DMS53 treated with DMSO at 0.1 percent for 48 hours (cell line): Measurements from ENCODE around the gene KCNB1.

Source experiments
- DNase-seq: peaks from one replicate; lab custom pipeline; 2025; ENCODE audit not compliant: unreplicated experiment; lab: John Stamatoyannopoulos, UW

The KCNB1 gene

DNA sequence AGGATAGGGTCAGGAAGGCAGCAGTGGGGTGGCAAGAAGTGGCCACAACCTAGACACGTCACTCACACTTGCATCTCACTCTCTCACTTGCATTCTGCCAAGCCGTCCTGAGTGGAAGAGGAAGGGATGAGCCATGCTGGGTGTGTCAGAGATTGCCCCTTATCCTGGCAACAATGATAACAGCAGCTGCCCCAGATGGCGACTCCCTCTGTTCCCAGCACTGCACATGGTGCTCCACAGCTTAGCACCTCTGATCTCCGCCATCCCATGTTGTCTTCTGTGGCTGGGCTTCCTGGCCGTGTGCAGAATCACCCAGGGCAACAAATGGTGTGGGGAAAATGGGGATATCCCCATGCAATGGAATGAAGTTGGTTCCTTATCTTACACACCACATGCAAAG lies 11.1 kb downstream of the KCNB1 start:
- no peak for DNase-seq

DNA sequence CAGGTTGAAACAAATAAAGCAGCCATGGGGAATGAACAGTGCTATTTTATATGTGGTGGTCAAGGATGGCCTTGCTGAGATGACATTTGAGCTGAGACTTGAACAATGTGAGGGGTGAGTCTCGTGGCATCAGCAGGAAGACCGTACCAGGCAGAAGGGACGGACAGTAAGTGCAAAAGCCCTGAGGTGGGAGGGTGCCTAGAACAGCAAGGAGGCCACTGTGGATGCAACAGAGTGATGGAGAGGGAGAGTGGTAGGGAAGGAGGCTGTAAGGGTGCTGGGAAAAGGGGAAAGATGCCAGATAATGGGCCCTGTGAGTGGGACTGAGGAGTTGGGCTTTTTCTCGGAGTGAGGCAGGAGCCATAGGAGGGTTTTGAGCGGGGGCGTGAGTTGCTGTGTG lies 11.5 kb downstream of the KCNB1 start:
- DNase-seq: no peak

DNA sequence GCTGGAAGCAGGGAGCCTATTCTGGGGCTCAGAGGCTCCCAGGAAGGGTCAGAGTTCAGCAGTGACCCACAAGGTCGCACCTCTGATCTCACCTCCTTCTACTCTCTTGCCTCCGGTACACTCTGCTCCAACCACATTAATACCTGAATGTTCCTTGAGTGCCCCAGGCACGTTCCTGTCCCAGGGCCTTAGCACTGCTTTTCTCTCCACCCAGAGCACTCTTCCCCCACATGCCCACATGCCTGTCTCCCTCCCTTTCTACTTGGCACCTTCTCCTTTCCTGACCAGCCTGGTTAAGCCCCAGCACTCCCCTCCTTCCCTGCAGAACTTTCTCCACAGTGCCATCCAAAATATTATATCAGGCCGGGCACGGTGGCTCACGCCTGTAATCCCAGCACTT lies 13.4 kb downstream of the KCNB1 start:
- no peak for DNase-seq

DNA sequence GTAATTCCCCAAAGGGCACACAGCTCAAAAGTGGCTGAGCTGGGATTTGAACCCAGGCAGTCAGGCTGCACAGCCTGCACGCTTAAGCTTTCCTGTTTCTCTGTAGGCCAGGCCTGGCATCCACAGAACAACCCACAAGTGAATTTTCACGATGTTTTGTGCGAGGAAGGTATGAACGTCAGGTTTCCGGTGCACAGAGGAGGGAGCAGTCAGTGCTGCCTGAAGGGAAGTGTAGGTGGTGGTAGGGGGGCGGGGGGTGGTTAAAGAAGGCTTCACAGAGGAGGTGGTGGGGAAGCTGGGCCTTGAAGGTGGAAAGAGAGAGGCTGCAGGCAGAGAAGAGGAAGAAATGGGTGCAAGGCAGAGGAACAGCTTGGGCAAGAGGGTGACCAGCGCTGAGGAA lies 14.1 kb downstream of the KCNB1 start:
- no peak for DNase-seq

DNA sequence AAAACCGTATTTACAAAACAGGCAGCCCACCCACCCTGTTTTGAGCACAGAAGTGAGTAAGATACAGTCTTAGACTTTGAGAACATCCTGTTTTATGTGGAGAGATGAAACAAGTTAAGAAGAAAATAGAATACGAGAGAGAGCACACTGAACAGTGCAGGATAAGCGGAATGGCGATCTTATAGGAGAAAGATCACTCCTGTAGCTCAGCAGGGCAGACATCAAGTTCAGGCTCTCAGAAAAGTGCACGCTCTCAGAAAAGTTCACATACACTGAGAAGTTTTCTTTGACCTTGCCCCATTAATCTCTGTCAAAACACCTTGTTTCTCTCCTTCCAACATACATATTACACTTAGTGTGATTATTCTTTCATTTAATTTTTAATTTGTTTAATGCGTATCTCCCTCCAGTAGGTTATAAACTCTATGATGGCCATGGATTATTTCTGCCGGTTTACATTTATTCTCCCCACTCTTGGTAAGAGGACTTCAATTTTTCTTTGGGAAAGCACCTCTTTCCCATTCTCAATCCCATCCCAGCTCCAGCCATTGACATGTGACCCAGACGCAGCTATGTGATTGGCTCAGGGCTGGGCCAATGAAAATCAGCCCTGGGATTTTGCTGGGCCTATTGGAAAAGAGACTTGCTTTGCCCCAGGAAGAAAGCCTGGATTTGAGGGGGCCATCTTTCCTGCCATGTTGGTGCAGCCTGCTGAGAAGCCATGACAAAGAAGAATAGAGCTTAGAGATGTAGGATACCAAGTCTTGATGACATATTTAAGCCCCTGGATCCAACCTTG lies 16.2 kb downstream of the KCNB1 start:
- DNase-seq: no peak

DNA sequence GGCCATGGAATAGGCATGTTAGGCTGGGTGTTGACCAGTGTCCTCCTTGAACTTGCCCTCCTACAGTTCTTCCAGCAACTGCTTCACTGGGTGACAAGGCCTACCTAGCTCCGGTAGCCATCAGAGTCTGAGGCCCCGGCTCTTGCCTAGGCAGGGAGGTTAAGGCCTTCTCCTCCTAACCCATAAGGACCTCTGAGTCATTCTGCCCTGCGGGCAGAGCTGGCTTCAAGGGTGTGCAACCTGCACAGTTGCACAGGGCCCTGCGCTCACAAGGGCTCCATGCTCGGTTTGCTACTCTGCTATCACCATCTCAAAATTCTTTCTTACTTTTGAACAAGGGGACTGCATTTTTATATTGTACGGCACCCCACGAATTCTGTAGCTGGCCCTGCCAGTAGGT lies 17.9 kb downstream of the KCNB1 start:
- DNase-seq: no peak

DNA sequence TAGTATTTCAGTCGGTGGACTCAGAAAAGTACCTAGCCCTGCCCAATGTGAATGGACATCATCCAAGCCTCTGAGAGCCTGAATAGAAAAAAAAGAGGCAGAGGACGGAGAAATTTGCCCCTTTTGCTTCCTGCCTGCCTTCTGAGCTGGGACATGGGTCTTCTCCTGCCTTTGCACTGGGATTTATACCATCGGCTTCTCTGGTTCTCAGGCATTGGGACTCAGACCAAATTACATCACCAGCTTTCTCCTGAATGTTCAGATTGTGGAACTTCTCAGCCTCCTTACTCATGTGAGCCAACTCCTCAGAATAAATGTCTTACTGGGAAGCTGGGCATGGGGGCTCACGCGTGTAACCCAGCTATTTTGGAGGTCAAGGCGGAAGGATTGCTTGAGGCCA lies 19.8 kb downstream of the KCNB1 start:
- no peak for DNase-seq

DNA sequence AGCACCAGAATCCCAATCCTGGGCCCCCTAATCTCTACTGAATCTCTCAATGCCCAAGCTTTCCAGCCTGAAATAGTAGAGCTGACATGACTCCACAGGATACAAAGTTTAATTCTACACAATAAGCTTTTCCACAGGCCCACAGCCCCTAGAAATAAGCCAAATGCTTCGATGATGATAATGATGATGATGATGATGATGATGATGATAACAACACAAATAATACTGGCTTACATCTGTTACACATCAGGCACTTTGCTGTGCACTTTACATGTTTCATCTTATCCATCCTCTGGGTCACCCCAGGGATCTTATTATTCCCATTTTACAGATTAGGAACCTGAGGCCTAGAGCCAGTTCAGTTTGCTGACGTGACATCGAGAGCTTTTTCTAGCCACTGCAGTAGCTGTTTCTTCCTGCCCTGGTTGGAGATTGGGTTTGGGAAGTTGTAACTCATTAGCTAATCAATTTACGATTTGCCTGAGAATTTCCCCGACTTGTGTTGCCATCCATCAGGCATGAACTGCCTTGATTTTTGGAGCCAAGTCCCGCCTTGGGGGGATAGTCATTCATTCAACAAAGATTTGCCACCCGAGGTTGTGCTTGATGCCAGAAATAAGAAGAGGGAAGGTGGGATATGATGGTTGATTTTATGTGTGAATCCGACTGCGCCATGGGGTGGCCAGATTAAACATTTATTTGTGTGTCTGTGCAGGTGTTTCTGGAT lies 20.4 kb downstream of the KCNB1 start:
- no peak for DNase-seq

DNA sequence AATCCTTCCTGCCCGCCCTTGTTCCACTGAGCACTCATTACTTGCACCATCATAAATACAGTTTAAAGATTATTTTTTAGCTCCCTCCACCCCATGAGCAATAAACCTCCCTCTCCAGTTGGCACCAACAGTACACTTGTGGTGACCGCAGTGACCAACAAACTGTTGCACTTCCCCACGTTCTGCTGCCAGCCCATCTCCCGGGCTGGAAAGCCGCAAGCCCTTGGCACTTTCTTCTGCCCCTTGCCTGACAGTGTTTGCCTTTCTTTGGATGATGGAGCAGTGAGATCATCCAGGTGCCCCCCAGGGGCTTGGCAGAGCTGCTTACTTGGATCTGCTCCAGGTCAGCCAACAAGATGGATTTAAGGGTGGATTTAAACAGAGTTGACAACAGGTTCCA lies 21.6 kb downstream of the KCNB1 start:
- no peak for DNase-seq

DNA sequence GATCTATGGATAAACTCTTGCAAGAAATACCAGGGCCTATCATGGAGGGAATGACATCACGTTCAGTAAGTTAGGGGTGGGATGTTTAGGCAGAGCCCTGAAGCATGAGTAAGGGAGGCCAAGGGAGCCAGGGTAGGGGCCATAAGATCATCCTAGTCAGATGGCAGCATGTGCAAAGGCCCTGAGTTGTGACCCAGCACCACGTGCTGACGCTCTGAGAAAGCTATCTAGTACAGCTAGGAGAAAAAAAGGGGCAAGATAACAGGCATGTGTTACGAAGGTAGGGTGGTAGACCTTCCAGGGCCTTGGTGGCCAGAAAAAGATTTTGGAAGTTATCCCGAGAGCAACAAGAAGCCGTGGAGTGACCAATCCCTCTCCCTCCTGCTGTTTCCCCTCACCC lies 22.3 kb downstream of the KCNB1 start:
- no peak for DNase-seq

DNA sequence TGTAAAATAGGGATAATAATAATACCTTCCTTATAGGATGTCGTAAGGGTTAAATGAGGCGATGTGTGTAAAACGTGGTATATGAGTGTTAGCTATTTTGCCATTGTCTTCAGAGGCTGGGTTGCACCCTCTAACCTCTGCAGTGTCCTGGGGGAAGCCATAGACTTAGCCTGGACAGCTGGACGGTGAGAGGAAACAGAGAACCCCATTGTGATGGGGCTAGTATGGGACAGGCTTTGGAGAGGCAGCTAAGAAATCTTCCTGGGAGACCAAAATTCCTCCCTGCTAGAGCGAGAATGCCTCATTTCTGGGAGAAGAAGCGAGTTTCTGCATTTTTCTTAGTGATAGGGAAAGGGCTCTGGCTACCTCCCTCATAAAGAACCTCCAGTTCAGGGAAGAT lies 22.8 kb downstream of the KCNB1 start:
- DNase-seq: no peak

DNA sequence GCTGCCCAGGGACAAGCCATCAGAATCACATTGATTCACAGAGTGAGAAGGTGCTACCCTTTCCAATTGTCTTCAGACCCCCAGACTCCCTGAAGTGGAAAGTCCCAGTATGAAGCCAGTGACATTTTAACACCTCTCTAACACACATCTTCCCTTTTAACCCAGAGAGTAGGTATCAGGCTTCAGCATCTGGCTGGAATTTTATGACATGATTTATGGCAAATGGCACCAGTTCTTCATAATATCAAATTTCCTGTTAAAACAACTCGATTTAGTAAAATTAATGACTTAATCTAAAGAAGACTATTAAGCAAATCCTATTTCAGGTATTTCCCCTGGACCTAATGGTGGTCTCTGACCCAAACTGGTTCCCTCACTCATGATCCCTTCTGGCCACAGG lies 25.0 kb downstream of the KCNB1 start:
- DNase-seq: no peak

DNA sequence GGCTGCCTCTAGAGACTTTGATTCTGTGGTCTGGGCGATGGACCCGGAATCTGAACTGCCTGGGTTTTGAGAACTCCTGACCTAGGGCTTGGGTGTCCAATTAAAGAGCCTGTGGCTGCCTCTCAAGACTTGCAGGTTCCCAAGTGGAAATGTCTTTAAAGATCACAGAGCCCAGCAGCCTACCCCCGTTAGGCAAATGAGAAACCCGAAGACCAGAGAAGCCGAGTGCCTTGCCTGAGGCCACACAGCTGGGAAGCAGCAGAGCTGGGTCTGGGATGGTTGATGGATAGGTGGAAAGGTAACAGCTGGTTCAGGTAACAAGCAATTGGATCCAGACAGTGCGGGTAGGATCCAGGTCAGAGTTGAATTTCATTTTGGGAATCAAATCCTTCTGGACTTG lies 25.8 kb downstream of the KCNB1 start:
- no peak for DNase-seq

DNA sequence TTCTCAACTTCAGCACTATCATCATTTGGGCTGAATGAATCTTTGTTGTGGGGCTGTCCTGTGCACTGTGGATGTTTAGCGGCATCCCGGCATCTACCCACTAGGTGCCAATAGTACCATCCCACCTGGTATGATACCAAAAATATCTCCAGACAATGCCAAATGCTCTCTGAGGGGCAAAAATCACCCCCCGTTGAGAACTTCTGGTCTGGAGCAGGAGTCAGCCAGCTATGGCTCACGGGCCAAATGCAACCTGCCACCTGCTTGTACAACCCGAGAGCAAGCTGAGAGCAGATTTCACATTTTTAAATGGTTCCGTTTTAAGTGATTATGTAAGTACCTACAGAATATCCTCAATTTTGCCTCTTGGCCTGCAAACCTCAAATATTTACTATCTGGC lies 26.8 kb downstream of the KCNB1 start:
- no peak for DNase-seq

DNA sequence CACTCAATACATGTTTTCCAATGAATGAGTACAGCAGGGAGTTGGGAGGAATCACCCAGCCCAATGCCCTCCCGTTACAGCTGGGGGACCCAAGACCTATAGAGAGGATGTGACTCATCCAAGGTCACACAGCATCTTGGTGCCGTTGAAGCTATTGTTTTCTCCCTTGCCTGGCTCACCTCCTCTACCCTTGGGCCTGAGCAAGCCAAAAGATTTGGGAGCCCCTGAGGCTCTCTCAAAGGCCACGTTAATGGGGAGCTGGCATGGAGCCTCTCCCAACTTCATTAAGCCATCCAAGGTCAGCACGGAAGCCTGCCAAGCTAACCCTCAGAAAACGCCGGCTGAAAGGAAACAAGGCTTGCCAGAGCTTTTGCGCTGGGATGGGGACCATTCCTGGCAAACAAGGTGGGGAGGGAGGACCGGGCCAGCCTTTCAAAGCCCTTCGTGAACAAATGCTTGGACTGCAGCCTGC lies 30.4 kb downstream of the KCNB1 start:
- no peak for DNase-seq

DNA sequence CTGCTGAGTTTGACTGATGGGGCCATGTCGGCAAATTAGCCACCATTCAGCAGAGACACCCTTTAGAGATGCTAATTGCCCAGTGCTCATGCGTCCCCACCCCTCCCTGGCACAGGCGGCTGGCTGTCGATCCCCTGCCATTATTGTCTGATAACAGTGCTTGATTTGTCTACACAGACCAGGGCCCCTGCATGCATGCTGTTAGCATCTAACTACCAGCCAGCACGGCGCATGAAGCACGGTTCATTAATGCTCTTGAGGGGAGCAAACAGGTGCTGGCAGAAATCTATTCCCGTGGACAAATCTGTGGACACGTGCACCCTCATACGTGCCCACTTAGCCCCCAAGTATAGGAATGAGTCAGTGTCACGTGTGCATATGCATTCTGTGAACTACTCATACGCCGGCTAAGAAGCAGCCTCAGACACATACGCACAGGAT lies 32.2 kb downstream of the KCNB1 start:
- DNase-seq: no peak

DNA sequence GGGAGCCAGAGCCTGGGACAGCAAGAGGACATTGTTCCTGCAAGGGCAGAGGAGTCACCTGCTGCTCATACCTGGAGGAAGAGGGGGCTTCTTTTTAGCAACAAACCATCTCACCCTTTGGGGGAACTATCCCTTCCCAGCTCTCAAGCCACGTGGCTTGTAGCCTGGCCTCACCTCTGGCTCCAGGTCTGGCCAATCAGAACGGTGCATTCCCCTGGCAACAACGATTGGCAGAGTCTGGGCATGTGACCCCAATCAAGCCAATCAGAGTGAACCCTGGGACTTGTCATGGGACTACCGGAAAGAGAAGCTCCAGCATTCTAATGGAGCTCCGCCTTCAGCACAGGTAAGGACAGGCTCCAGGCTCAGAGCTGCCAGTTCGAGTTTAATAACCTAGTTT lies 33.6 kb downstream of the KCNB1 start:
- DNase-seq: no peak

DNA sequence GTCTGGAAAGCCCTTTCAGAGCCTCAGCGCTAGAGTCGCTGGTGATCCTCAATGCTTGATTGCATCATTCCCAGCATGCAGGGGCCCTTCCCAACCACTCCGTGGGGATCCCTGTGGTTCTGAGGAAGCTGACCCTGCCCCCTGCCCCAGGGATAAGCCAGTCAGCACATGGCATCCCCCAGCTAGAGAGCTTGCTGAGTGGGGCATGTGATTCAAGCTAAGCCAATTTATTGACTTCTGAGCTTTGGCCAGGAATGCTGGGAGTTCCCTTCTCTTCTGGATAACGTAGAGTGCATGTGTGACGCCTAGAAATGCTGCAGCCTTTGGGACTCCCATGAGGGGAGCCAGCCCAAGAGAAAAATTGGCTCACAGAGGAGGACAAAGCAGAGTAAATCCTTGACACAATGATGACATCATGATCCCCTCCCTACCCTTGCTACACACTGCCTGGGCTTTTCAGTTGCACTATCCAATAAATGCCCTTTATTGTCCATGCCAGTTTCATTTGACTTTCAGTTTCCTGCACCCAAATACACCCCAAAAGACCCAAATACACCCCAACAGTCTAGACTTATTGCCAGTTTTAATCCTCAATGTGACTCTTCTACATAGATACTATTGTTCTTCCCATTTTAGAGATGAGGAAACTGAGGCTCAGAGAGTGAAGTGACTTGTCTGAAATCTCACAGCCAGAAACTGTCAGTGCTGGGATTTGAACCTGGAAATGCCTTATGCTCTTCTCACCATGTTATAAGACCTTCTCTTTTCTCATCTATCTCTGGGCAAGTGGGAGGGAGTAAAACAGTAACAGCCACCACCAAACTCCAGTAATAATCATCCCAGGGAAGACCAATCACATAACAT lies 34.3 kb downstream of the KCNB1 start:
- DNase-seq: no peak

DNA sequence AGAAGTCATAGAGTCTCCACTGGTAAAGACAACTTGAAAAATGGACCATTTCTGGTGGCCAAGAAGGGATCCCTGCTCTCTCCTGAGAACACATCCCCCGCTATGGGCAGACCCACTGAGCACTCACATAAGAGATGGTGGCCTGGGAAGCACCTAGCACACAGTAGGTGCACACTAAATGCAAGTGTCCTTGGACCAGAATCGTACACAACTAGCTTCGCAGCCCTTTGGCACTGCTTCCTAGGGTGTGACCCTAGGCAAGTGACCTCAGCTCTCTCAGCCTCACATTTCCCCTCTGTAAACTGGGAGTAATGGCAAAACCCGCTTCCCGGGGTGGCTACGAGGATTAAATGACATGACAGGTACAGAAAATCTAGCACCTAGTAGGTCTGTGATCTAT lies 35.1 kb downstream of the KCNB1 start:
- no peak for DNase-seq

DNA sequence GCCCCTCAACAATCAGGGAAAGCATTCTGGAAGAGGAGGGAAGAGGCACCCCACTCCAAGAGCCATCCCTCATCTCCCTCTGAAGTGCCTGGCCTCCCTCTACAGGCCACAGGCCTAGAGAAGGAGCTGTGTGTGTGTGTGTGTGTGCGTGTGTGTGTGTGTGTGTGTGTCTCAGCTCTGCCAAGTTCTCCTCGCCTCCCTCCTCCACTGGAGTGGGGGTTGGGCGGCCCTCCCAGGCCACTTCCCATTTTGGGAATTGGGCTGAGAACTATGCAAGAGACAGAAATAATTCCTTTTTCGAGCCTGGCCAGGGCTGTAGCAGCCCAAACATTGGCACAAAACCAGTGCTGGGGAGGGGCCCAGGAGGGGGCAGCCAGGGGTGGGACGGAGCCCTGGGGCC lies 35.7 kb downstream of the KCNB1 start:
- DNase-seq: no peak

DNA sequence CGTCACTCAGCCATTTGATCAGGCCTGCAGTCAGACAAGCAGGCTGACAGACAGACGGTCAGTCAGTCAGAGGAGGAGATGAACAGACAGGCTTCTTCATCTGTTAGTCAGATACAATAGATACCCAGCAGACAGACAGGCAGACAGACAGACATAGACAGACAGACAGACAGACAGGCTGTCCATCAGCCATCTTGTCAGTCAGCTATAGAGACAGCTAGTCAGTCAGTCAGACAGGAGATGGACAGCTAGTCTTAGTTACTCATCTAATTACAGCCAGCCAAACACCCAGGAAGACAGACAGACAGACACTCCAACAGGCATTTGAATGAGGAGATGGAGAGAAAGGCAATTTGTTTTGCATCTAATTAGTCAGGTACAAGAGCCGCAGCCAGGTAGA lies 36.4 kb downstream of the KCNB1 start:
- no peak for DNase-seq

DNA sequence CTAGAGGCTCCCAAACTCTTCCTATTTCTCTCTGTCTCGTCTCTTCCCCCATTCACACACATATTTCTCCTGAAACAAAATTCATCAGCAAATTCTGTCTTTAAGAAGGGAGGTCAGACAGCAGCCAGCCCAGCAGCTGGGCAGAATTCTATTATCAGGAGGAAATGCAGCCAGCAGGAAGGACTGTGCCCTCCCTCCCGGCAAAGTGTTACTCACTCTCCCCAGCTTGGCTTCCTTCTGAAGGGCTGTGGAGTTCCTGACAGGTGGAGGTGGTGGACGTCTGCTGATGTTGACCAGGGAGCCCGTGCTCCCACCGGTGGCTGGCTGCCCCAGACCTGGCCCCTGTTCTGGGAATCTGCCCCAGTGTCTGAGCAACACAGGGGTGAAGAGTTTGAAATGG lies 37.3 kb downstream of the KCNB1 start:
- DNase-seq: no peak
